NT2/D1 (cell line): ENCODE measurements around the gene CUTA.
A peak's percentile ranks its signal among the peaks of the same experiment; 100 is the strongest.

ENCODE experiments used
- DNase-seq: peaks from one replicate; pipeline ENCODE4 v3.0.0-alpha.2; 2011; ENCODE audit warnings: low read depth, low spot score
- H3K27me3 ChIP-seq: 2 replicates; pipeline ENCODE4 v1.6.0; 2011; ENCODE audit warnings: mild to moderate bottlenecking; ENCODE audit not compliant: insufficient read length, insufficient read depth
- H3K36me3 ChIP-seq: 2 replicates; pipeline ENCODE4 v1.6.1; 2011; ENCODE audit warnings: mild to moderate bottlenecking, low read length, mixed read lengths; ENCODE audit not compliant: insufficient read depth, insufficient read length
- H3K4me1 ChIP-seq: 2 replicates; pipeline ENCODE4 v1.5.1; 2011; ENCODE audit not compliant: insufficient read depth, insufficient read length
- H3K4me3 ChIP-seq: 2 replicates; pipeline ENCODE4 v1.5.1; 2011; ENCODE audit warnings: low read depth; ENCODE audit not compliant: insufficient read length
- H3K9ac ChIP-seq: 2 replicates; pipeline ENCODE4 v1.6.0; 2011; ENCODE audit warnings: low read depth; ENCODE audit not compliant: insufficient read length
- H3K9me3 ChIP-seq: 2 replicates; pipeline ENCODE4 v1.5.1; 2011; ENCODE audit warnings: mild to moderate bottlenecking, low read length; ENCODE audit not compliant: insufficient read depth
- SUZ12 ChIP-seq: IDR thresholded peaks from 2 replicates; pipeline ENCODE4 v1.6.1; 2011; ENCODE audit not compliant: insufficient read length, insufficient read depth; ENCODE audit errors: extremely low read depth
- YY1 ChIP-seq: IDR thresholded peaks from 2 replicates; pipeline ENCODE4 v1.6.1; 2011; ENCODE audit not compliant: insufficient read length, insufficient read depth
- ZNF274 ChIP-seq: IDR thresholded peaks from 2 replicates; pipeline ENCODE4 v1.6.1; 2011; ENCODE audit warnings: mild to moderate bottlenecking, low read depth, low read length

The CUTA gene

GRCh38 chr6:33425668-33426577, 8.0 kb upstream of the CUTA start:
- peak overlapping the region; percentile 80 for H3K9ac ChIP-seq
- peak overlapping the region; percentile 46 for H3K4me3 ChIP-seq
- peaks cover 17% of the 10 kb centered on the region for H3K4me1 ChIP-seq
- DNase-seq: peak; percentile 63
- H3K36me3 ChIP-seq: peaks cover 20% of the 10 kb centered on the region
- no peaks in the 10 kb centered on the region for H3K9me3 ChIP-seq
- TF ChIP-seq SUZ12 (no peak), ZNF274 (no peak), YY1 (no peak)
- H3K27me3 ChIP-seq: no peaks in the 10 kb centered on the region

- no peak for DNase-seq
- peaks cover 15% of the 10 kb centered on the region for H3K4me1 ChIP-seq
- H3K4me3 ChIP-seq: peak overlapping the region; percentile 46
- no peaks in the 10 kb centered on the region for H3K27me3 ChIP-seq
- peak overlapping the region; percentile 80 for H3K9ac ChIP-seq
- H3K9me3 ChIP-seq: no peaks in the 10 kb centered on the region
- H3K36me3 ChIP-seq: peaks cover 20% of the 10 kb centered on the region
- TF ChIP-seq SUZ12: no peak
- TF ChIP-seq ZNF274: no peak
- no peak for TF ChIP-seq YY1
These were observed 7.2 kb upstream of the CUTA start for GRCh38 chr6:33424855-33425667.

GRCh38 chr6:33423777-33424176, 5.9 kb upstream of the CUTA start:
- no peak for DNase-seq
- Histone ChIP-seq H3K27me3 (no peaks in the 10 kb centered on the region), H3K4me3 (no peak overlapping the region), H3K9ac (no peak overlapping the region), H3K4me1 (peaks cover 13% of the 10 kb centered on the region), H3K36me3 (peaks cover 20% of the 10 kb centered on the region), H3K9me3 (no peaks in the 10 kb centered on the region)
- no peak for TF ChIP-seq ZNF274

GRCh38 chr6:33421344-33421643, 3.4 kb upstream of the CUTA start:
- no peaks in the 10 kb centered on the region for H3K27me3 ChIP-seq
- H3K36me3 ChIP-seq: peaks cover 27% of the 10 kb centered on the region
- no peaks in the 10 kb centered on the region for H3K9me3 ChIP-seq
- peaks cover 5% of the 10 kb centered on the region for H3K4me1 ChIP-seq
- H3K9ac ChIP-seq: no peak overlapping the region
- no peak for DNase-seq
- TF ChIP-seq ZNF274 (no peak), SUZ12 (no peak), YY1 (no peak)
- no peak overlapping the region for H3K4me3 ChIP-seq

GRCh38 chr6:33420491-33421343, 2.8 kb upstream of the CUTA start:
- TF ChIP-seq YY1: no peak
- Histone ChIP-seq H3K36me3 (peaks cover 33% of the 10 kb centered on the region), H3K4me1 (peaks cover 7% of the 10 kb centered on the region), H3K4me3 (peak overlapping the region; percentile 45), H3K9ac (no peak overlapping the region), H3K9me3 (no peaks in the 10 kb centered on the region), H3K27me3 (no peaks in the 10 kb centered on the region)
- DNase-seq: no peak

- Histone ChIP-seq H3K36me3 (peaks cover 42% of the 10 kb centered on the region), H3K4me1 (peaks cover 6% of the 10 kb centered on the region), H3K4me3 (peak within 1 kb of the TSS; percentile 51), H3K9ac (peak within 1 kb of the TSS; percentile 83), H3K9me3 (no peaks in the 10 kb centered on the region), H3K27me3 (no peaks in the 10 kb centered on the region)
- no peak for TF ChIP-seq SUZ12
- TF ChIP-seq ZNF274: no peak
- no peak for TF ChIP-seq YY1
- DNase-seq: no peak
These were observed 1.9 kb upstream of the CUTA start, which contains the start of gene SYNGAP1 for GRCh38 chr6:33419580-33420490. Gene SYNGAP1 (plus strand): TSS chr6:33420065. CDS start chr6:33420265, 200 bp downstream.
